Loucy (cell line): ENCODE measurements around the gene STXBP1.

Source experiments
- H2AFZ ChIP-seq: fragments of 200-600 bp; sonication (generic); 2 replicates; pipeline ENCODE4 v1.6.0; 2016; ENCODE audit warnings: antibody characterized with exemption, mild to moderate bottlenecking, low read length, moderate library complexity
- H3F3A ChIP-seq: fragments of 200-600 bp; 2 replicates; pipeline ENCODE4 v1.6.0; 2016; ENCODE audit warnings: antibody characterized with exemption, low read depth, mild to moderate bottlenecking
- H3K27me3 ChIP-seq: fragments of 200-600 bp; sonication (generic); 2 replicates; pipeline ENCODE4 v1.6.1; 2014; ENCODE audit warnings: low read length, mild to moderate bottlenecking; ENCODE audit not compliant: insufficient read depth, poor library complexity, severe bottlenecking
- H3K36me3 ChIP-seq: fragments of 200-600 bp; sonication (generic); 2 replicates; pipeline ENCODE4 v1.6.1; 2016; ENCODE audit warnings: low read length; ENCODE audit not compliant: insufficient read depth
- H3K4me1 ChIP-seq: fragments of 200-600 bp; sonication (generic); 2 replicates; pipeline ENCODE4 v1.5.1; 2014; ENCODE audit warnings: low read length, mild to moderate bottlenecking; ENCODE audit not compliant: insufficient read depth, poor library complexity, severe bottlenecking
- H3K4me2 ChIP-seq: fragments of 200-600 bp; sonication (generic); 2 replicates; pipeline ENCODE4 v1.6.0; 2014; ENCODE audit warnings: antibody characterized with exemption, low read length, low read depth, mild to moderate bottlenecking; ENCODE audit not compliant: poor library complexity, severe bottlenecking
- H3K4me3 ChIP-seq: fragments of 200-600 bp; sonication (generic); 2 replicates; pipeline ENCODE4 v1.5.1; 2014; ENCODE audit warnings: low read length, mild to moderate bottlenecking, mixed read lengths; ENCODE audit not compliant: poor library complexity, severe bottlenecking
- H3K79me2 ChIP-seq: fragments of 200-600 bp; sonication (generic); 2 replicates; pipeline ENCODE4 v1.6.1; 2014; ENCODE audit warnings: low read length; ENCODE audit not compliant: insufficient read depth
- H3K9ac ChIP-seq: fragments of 200-600 bp; sonication (generic); 2 replicates; pipeline ENCODE4 v1.6.0; 2014; ENCODE audit warnings: mild to moderate bottlenecking, low read depth, low read length, moderate library complexity; ENCODE audit not compliant: poor library complexity, severe bottlenecking
- H3K9me2 ChIP-seq: fragments of 200-600 bp; sonication (generic); replicated peaks from 2 replicates; pipeline ENCODE4 v1.6.1; 2016; ENCODE audit warnings: low read depth, low read length, mixed read lengths
- H3K9me3 ChIP-seq: fragments of 200-600 bp; sonication (generic); 2 replicates; pipeline ENCODE4 v1.6.1; 2014; ENCODE audit warnings: mild to moderate bottlenecking, antibody characterized with exemption, low read length, low read depth; ENCODE audit not compliant: insufficient read depth
- H4K20me1 ChIP-seq: fragments of 200-600 bp; sonication (generic); 2 replicates; pipeline ENCODE4 v1.6.0; 2014; ENCODE audit warnings: antibody characterized with exemption, low read length, mild to moderate bottlenecking; ENCODE audit not compliant: insufficient read depth, poor library complexity, severe bottlenecking
- EZH2phosphoT487 ChIP-seq: fragments of 200-600 bp; IDR thresholded peaks from 2 replicates; pipeline ENCODE4 v1.6.1; 2018; ENCODE audit warnings: antibody characterized with exemption, mild to moderate bottlenecking, moderate library complexity, borderline replicate concordance
- TF ChIP-seq, protein P1 (sequence below): fragments of 200-600 bp; sonication (generic); conservative IDR thresholded peaks from 2 replicates; pipeline ENCODE4 v1.5.1; 2014; ENCODE audit warnings: mild to moderate bottlenecking, antibody characterized with exemption, low read length

Gene STXBP1

DNA sequence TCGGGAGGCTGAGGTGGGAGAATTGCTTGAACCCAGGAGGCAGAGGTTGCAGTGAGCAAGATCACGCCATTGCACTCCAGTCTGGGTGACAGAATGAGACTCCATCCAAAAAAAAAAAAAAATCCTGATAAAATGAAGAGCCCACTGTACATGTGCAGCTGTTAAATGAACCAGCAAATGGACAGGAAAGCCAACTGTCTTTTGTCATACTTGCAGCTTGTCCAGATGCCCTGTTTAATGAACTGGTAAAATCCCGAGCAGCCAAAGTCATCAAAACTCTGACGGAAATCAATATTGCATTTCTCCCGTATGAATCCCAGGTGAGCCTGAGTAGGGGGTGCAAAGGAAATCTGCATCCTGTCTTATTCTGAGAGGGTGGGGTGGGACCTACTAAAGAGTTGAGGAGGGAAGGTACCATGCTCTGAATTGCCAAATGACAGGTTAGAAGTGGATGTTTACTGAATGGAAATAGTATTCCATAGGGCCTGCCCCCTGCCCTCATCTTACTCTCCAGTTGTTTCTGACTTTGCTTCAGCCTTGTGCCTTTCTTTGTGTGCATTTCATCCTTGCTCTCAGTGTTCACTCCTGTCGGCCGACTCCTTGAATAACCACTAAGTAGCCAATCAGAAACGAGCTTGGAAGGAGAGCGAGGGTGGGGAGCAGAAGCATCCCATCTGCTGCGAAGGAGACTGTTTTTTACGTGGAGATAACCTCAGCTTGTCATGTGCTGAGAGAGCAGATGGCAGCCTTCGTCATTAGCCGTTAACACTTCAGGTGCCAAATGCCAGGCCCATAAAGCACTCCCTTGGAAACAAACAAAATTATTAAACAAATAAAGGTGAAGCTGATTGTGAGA is 49.0 kb downstream of the STXBP1 start:
- H3K79me2 ChIP-seq, result no peaks in the 10 kb centered on the region
- no peak overlapping the region for H2AFZ ChIP-seq
- H3K4me2 ChIP-seq, result no peak overlapping the region
- TF ChIP-seq, protein P1, sequence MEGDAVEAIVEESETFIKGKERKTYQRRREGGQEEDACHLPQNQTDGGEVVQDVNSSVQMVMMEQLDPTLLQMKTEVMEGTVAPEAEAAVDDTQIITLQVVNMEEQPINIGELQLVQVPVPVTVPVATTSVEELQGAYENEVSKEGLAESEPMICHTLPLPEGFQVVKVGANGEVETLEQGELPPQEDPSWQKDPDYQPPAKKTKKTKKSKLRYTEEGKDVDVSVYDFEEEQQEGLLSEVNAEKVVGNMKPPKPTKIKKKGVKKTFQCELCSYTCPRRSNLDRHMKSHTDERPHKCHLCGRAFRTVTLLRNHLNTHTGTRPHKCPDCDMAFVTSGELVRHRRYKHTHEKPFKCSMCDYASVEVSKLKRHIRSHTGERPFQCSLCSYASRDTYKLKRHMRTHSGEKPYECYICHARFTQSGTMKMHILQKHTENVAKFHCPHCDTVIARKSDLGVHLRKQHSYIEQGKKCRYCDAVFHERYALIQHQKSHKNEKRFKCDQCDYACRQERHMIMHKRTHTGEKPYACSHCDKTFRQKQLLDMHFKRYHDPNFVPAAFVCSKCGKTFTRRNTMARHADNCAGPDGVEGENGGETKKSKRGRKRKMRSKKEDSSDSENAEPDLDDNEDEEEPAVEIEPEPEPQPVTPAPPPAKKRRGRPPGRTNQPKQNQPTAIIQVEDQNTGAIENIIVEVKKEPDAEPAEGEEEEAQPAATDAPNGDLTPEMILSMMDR, result no peak
- TF ChIP-seq EZH2phosphoT487, result no peak
- H3F3A ChIP-seq, result no peaks in the 10 kb centered on the region
- H3K4me1 ChIP-seq, result no peaks in the 10 kb centered on the region
- H3K27me3 ChIP-seq, result no peaks in the 10 kb centered on the region
- peaks cover 55% of the 10 kb centered on the region; the same call in 1 of the 2 replicates for H3K36me3 ChIP-seq
- H4K20me1 ChIP-seq, result no peaks in the 10 kb centered on the region
- no peak overlapping the region for H3K9ac ChIP-seq
- no peaks in the 10 kb centered on the region for H3K9me2 ChIP-seq
- H3K9me3 ChIP-seq, result no peaks in the 10 kb centered on the region
- no peak overlapping the region for H3K4me3 ChIP-seq

DNA sequence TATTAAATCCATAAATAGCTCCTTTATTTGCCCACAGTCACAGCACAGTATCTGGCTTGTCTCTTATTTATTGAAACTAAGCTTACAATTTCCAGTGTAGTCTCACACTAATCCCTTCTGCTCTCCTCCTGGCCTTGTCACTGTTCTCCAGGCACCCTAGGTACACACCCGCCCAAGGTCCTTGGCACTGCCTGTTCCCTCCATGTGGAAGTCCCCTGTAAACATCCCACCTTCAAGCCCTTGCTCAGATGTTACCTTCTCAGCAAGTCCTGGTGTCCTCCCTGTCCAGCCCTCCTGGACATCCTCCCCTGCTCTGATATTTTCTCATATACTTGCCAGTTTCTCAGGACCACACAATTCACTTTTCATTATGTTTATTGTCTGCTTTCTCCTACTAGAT is 50.5 kb downstream of the STXBP1 start:
- Histone ChIP-seq H3K27me3 (no peaks in the 10 kb centered on the region), H3K4me1 (no peaks in the 10 kb centered on the region), H3K9ac (no peak overlapping the region), H3K36me3 (peaks cover 55% of the 10 kb centered on the region; the same call in 1 of the 2 replicates), H2AFZ (no peak overlapping the region), H3K9me2 (no peaks in the 10 kb centered on the region), H3K9me3 (no peaks in the 10 kb centered on the region), H3K79me2 (no peaks in the 10 kb centered on the region), H3K4me2 (no peak overlapping the region), H3F3A (no peaks in the 10 kb centered on the region), H3K4me3 (no peak overlapping the region), H4K20me1 (no peaks in the 10 kb centered on the region)
- TF ChIP-seq EZH2phosphoT487, result no peak
- TF ChIP-seq, protein P1, result no peak

DNA sequence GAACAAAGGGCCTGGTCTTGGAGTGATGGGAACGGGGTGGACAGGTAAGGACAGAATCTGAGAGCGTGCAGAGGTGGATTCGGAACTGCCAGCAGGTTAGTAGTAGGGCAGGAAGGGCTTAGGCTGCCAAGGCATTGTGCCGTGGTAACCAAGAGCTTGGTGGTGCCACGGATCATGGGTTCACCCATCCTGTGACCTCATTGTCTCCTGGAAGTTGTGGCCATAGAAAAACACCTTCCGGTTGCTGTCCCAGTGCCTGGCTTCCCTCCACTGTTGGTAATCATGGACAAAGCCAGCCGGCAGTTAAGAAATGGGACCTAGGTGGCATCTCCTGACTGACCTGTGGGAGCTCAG is 52.2 kb downstream of the STXBP1 start:
- Histone ChIP-seq H3K9me3 (no peaks in the 10 kb centered on the region), H3K36me3 (peaks cover 55% of the 10 kb centered on the region; the same call in 1 of the 2 replicates), H3F3A (no peaks in the 10 kb centered on the region), H3K4me2 (no peak overlapping the region), H3K4me3 (no peak overlapping the region), H3K4me1 (no peaks in the 10 kb centered on the region), H3K79me2 (no peaks in the 10 kb centered on the region), H3K27me3 (no peaks in the 10 kb centered on the region), H3K9ac (no peak overlapping the region), H4K20me1 (no peaks in the 10 kb centered on the region), H3K9me2 (no peaks in the 10 kb centered on the region), H2AFZ (no peak overlapping the region)
- no peak for TF ChIP-seq EZH2phosphoT487
- TF ChIP-seq, protein P1, result no peak
